Fibroblast of villous mesenchyme (primary cell): Measurements from ENCODE around the gene SAMSN1. TPM values are rescaled to one million over a fixed set of nuclear protein-coding genes. Genes with fewer than 3 reads are reported as not detected.

Experiments used
- DNase-seq: peaks from one replicate; pipeline ENCODE4 v3.0.0-alpha.2; 2010; ENCODE audit warnings: low read depth
- H3K4me3 ChIP-seq: 2 replicates; pipeline ENCODE4 v1.5.1; 2011; ENCODE audit warnings: low read depth, mild to moderate bottlenecking, low read length
- total RNA-seq: library from RNA; depleted of rRNA; stranded (reverse); fragments of >200 nt; gene quantifications from 2 replicates; pipeline ENCODE4 v1.2.3, GENCODE V29; 2012
- TF ChIP-seq, protein P1 (sequence below): IDR thresholded peaks from 2 replicates; pipeline ENCODE4 v1.5.1; 2012; ENCODE audit warnings: low read depth, mild to moderate bottlenecking, low read length; ENCODE audit not compliant: insufficient read depth

The SAMSN1 gene
- total RNA-seq, 1 donor = 0.86 TPM

DNA sequence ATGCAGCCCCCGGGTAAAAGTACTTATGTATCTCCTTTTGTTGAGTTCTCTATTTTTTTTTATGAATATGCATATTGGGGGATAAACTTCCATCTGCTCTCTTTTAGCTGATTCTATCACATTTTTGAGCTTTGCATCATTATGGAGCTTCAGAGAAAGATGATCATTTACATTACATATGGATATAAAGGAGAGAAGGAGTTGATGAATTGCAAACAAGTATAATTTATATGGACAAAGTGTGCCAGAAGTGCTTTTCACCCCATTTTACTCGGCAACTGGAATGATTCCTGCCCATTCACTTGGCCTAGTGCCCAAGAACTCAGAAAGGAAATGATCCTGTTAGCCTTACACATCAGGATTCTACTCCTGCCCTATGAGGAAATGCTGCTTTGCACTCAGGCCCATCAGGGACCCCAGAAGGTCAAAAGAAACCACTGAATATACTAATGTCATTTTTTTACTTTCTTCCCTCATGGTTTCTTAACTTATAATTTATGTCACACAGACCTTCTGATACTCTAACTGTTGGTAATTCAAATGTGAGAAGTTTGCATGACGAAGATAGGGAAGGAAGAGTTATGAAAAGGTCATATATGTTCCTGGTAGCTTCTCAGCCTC, 65.6 kb downstream of the SAMSN1 start:
- DNase-seq = no peak
- TF ChIP-seq, protein P1, sequence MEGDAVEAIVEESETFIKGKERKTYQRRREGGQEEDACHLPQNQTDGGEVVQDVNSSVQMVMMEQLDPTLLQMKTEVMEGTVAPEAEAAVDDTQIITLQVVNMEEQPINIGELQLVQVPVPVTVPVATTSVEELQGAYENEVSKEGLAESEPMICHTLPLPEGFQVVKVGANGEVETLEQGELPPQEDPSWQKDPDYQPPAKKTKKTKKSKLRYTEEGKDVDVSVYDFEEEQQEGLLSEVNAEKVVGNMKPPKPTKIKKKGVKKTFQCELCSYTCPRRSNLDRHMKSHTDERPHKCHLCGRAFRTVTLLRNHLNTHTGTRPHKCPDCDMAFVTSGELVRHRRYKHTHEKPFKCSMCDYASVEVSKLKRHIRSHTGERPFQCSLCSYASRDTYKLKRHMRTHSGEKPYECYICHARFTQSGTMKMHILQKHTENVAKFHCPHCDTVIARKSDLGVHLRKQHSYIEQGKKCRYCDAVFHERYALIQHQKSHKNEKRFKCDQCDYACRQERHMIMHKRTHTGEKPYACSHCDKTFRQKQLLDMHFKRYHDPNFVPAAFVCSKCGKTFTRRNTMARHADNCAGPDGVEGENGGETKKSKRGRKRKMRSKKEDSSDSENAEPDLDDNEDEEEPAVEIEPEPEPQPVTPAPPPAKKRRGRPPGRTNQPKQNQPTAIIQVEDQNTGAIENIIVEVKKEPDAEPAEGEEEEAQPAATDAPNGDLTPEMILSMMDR = no peak
- no peak overlapping the region for H3K4me3 ChIP-seq

DNA sequence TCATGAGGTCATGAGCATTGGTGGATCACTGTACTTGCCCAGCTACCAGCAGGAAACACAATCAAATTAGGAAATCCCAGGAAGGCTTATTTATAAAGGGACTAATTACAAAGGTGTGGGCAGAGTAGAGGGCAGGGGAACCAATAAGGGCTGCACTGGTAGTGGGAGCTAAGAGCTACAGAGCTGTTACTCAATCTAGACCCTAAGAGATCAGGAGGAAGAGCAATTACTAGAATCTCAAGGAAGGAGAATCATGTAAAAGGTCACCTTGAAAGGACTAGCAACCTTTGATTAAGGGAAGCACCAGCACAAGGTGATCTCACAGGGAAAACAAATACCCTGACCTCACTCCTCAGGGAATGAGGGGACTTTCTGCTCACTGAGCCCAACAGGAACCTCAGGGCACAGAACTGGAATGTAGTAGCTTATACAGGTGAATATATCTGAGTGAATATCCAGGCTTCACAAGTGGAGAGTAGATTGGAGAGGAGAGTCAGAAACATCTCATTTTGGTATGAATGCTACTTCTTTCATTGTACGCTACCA, 66.8 kb downstream of the SAMSN1 start:
- H3K4me3 ChIP-seq = no peak overlapping the region
- TF ChIP-seq, protein P1 = no peak

DNA sequence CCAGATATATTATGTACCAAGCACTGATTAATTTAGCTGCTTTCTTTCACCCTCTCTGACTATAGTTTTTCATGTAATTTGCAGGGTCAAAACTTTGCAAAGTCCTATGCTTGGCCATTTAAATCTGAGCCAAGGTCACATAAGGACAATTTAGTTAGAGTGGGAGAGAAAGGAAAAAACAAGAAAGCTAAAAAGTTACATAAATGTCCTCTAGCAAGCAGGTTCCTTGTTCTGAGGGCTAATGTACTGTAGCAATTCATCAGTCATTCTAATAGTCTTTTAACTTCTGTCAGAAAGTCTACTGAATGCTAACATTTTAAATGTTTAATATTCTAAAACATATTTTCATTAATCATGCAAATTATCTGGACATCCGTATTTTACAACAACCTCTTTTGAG, 68.3 kb downstream of the SAMSN1 start:
- TF ChIP-seq, protein P1 = no peak
- H3K4me3 ChIP-seq = no peak overlapping the region
- DNase-seq = no peak

More for the DNA sequence above, 66.8 kb downstream of the SAMSN1 start:
- no peak for DNase-seq

DNA sequence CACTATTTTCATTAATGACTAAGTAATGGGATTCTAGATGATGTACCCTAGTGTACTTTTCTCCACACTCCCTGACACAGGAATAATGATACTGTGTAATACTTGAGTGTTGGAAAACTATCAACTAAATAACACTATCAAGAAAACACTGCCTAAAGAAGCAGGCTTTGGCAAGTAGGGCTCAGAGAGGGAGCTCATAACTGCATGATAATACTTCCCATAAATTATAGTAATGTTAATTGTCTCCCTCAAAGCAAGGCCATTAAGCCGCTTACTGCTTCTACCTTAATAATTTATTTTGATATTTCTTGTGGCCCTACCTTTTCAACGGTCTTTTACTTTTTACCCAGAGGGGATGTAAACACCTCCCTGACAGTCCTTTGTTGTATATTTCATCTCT, 69.0 kb downstream of the SAMSN1 start:
- DNase-seq = no peak
- TF ChIP-seq, protein P1 = no peak
- H3K4me3 ChIP-seq = no peak overlapping the region

DNA sequence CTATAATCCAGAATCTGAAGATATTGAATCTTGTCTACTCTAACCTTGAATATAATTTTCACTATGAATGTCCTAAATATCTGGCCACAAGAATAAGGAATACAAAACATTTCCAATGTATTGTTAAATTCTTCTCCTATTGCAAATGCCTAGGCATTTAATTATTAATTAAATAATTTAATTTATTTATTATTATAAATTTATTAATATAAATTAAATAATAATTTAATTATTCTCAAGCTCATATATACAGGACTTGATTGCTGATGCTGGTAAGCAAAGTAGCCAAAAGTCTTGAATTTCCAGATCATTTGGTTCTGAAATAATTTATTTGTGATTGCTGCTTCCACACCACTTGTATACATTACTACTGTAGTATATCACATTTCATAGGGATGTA, 71.1 kb downstream of the SAMSN1 start:
- DNase-seq = no peak
- H3K4me3 ChIP-seq = no peak overlapping the region

DNA sequence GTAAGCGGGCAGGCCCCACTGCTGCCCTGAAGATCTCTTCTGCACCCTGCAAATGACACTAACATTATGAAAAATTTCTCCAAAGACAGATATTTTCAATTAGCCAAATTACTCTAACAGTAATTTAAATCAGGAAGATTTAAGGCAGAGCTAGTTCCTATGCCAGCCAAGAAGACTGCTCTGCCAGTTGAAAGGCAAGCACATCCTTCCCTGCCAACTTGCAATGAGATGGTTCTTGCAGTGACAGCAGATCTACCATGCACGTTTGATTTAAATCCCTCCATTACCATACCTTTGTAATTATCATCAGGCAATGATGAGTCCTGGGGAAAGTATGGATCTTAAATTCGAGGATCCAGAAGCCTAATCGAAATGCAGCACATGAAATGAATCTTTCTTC, 76.5 kb downstream of the SAMSN1 start:
- TF ChIP-seq, protein P1 = no peak
- no peak for DNase-seq
- no peak overlapping the region for H3K4me3 ChIP-seq

More for the DNA sequence above, 71.1 kb downstream of the SAMSN1 start:
- TF ChIP-seq, protein P1 = no peak

DNA sequence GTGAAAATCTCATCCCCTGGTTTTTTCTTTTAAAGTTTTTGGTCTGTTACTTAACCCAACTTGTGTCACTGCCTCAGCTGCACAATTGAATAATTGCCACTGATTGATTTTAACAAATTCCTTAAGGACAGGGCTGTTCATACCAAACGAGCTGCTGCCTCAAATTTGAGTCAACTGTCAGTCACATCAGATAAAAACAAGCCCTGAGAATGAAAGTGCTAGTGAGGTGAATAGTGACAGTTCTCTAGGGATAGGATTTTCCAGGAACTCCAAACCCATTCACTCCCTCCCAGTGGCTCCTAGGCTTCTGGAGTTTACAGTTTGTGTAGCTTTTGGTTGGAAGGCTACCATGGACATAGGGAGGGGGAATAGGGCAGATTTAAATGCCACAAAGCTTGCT, 79.4 kb downstream of the SAMSN1 start:
- no peak for DNase-seq
- no peak overlapping the region for H3K4me3 ChIP-seq
- TF ChIP-seq, protein P1 = no peak
